Epithelial cell of esophagus (primary cell): ENCODE results near the gene ARHGAP15.
A peak's percentile ranks its signal among the peaks of the same experiment; 100 is the strongest.

Experiments used
- DNase-seq: peaks from one replicate; pipeline ENCODE4 v3.0.0; 2010; ENCODE audit warnings: low read depth
- H3K4me3 ChIP-seq: 2 replicates; pipeline ENCODE4 v1.5.1; 2011; ENCODE audit warnings: mild to moderate bottlenecking, low read length, control low read depth
- TF ChIP-seq, protein P1 (sequence below): IDR thresholded peaks from 2 replicates; pipeline ENCODE4 v1.5.1; 2011; ENCODE audit warnings: low read depth, mild to moderate bottlenecking, low read length, control low read depth, inconsistent platforms; ENCODE audit not compliant: insufficient read depth; ENCODE audit errors: missing control alignments

ARHGAP15 gene

DNA sequence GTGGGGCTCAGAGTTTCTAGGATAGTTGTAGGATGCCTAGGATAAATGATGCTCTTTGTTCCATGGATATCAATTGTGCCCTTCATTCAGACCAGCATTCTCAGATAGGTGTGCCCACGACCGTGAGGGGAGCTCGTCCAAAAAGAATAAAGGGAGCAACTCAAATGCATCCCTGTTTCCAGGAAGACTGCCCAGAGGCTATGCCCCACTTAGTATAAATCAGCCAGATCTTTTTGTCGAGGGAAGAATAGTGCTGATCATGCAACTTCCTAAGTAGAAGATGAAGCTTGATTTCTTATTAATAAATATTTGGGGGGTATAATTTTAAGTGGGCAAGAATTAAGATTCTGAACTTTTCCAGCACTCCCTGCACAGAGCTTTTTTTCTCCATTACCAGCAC lies 450.2 kb downstream of the ARHGAP15 start:
- no peak for DNase-seq
- TF ChIP-seq, protein P1, sequence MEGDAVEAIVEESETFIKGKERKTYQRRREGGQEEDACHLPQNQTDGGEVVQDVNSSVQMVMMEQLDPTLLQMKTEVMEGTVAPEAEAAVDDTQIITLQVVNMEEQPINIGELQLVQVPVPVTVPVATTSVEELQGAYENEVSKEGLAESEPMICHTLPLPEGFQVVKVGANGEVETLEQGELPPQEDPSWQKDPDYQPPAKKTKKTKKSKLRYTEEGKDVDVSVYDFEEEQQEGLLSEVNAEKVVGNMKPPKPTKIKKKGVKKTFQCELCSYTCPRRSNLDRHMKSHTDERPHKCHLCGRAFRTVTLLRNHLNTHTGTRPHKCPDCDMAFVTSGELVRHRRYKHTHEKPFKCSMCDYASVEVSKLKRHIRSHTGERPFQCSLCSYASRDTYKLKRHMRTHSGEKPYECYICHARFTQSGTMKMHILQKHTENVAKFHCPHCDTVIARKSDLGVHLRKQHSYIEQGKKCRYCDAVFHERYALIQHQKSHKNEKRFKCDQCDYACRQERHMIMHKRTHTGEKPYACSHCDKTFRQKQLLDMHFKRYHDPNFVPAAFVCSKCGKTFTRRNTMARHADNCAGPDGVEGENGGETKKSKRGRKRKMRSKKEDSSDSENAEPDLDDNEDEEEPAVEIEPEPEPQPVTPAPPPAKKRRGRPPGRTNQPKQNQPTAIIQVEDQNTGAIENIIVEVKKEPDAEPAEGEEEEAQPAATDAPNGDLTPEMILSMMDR, result no peak
- H3K4me3 ChIP-seq, result no peak overlapping the region

DNA sequence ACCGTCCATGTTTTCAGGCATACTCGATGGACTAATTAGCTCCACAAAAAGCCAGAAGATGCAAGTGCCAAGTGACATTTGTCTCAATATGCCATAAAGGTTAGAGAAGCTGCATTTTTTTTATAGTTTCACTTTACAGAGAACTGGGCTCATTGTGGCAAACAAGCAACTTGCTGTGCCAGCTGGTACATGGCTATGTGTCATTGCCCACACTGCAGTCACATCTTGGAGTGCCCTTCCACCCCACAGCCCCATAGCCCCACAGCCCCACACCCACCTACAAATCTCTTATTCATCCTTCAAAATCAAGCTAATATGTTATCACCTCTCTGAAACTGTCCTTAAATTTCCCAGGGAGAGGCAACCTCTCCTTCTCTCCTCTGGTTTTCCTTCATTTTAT lies 451.9 kb downstream of the ARHGAP15 start:
- no peak for DNase-seq
- TF ChIP-seq, protein P1, result no peak

DNA sequence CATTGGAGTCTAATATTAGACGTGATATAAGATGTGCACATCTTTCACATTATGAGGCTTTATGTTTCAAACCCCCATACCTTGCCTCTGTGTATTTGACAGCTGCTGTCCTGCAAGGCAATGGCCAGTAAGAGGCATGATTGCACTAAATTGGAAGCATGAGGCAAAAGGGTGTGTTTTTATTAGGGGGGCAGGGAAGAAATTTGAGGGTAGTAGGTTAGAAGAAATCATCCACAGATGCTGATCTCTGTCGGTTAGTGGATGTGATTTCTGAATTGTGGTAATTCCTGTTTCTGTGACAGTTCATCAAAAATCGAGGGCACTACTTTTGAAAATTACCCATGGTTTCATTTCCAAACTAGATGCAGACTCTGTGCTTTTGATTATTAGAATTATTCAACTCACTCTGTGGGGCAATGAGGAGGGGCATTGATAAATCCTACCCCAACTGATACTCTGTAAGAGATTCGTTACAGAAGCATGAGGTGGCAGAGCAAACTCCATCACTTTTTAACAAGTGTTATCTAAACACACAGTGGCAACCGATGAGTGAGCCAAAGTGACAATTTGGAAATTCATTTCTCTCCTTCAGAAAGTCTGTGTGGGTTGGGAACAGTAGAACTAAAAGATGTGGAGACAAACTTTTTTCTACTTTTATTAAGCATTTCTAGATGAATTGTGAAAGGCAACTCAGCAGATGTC lies 453.0 kb downstream of the ARHGAP15 start:
- H3K4me3 ChIP-seq, result no peak overlapping the region
- TF ChIP-seq, protein P1, result peak; percentile 17
- no peak for DNase-seq

More for the DNA sequence above, 451.9 kb downstream of the ARHGAP15 start:
- H3K4me3 ChIP-seq, result no peak overlapping the region

DNA sequence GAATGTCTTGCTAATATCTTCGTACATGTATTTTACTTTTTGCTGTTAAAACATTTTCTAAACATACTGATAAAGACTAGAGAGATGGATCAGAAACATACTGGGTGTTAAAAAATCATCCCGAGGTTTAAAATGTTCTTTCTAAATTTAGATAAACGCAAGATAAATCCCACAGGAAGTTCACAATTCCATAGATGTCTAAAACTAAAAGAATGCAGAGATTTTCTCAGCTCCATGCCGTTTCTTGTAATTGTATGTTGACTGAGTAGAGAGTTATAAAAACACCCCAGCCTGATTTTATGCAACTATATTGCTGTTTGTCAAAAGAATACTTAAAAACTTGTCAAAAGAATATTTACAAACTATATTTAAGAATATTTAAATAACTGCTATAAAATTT lies 455.7 kb downstream of the ARHGAP15 start:
- DNase-seq, result no peak
- no peak overlapping the region for H3K4me3 ChIP-seq
- TF ChIP-seq, protein P1, result no peak

DNA sequence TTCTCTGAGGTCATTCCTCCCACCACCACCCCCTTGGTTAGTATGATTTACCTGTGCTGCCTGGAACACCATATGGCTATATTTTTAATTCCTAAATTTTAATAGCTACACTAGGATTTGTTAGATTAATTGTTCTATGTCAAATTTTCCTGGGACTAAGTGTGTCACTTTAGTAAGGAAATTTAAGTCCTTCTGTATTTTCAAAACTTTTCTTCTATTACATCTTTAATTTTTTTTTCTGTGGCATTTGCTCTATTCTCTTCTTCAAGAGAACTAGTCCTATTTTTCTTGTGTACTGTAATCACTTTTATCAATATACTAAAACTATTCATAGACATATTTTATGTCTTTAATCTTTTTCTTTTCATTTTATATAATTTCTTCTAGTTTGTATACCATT lies 456.9 kb downstream of the ARHGAP15 start:
- no peak for DNase-seq
- TF ChIP-seq, protein P1, result no peak
- no peak overlapping the region for H3K4me3 ChIP-seq

DNA sequence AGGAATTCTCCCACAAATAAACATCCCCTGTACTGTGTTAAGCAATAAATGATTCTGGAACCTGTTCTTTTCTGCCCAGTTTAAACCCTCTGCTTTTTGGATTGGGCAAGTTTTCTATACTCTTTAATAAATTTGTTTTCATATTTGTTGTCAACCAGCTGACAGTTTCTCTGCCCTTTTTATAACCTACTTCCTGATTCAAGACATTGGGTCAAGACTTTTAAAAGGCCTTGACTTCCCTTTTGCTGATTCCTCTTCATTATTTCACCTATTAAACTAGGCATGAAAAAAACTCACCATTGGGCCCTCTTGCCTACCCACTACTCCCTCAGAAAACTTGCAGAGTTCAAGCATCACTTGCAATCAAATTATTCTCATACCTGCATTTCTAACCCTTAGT lies 459.5 kb downstream of the ARHGAP15 start:
- H3K4me3 ChIP-seq, result no peak overlapping the region
- no peak for DNase-seq
- TF ChIP-seq, protein P1, result no peak

DNA sequence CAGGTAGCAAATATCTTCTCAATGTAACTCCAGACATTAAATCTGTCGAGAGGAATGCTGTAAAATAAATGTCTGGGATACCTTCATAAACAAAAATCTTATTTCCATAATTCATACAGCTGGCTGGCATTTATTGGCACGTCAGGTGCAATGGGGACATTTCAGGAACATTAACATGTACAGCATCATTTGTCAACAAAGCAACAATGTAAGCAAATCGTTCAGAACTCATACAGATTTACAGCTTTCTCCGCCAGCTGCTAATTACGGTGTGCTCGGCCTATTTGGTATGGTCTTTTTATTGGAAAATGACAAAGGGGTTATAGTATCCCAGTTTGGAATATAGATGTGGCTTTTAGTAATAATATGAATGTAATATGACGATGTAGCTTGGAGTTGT lies 464.9 kb downstream of the ARHGAP15 start:
- no peak overlapping the region for H3K4me3 ChIP-seq
- DNase-seq, result no peak
- TF ChIP-seq, protein P1, result no peak
